ENCODE data around the gene NDUFB1.

The NDUFB1 gene

GRCh38 chr14:92093320-92093719 lies 28.2 kb downstream of the NDUFB1 start:
- DNase-seq, result no peak

- no peak for DNase-seq
These were observed 33.0 kb downstream of the NDUFB1 start for GRCh38 chr14:92088494-92088893.

- no peak for DNase-seq
These were observed 47.0 kb downstream of the NDUFB1 start for GRCh38 chr14:92074555-92074954.

Measured in NCI-H2029 (cell line).